Activated CD4-positive, alpha-beta T cell treated with anti-CD3 and anti-CD28 coated beads, Interleukin-2, amount 10 ng/mL, durations not matched to agents 24 days and 14 days (primary cell): Measurements from ENCODE around the gene ARHGAP6. TPM values are rescaled to one million over a fixed set of nuclear protein-coding genes. Genes with fewer than 3 reads are reported as not detected.

Source experiments
- DNase-seq: peaks from one replicate; pipeline ENCODE4 v3.0.0; 2022
- H3K27ac Mint-ChIP-seq: one replicate; pipeline ENCODE4 v1.8.0; 2022; ENCODE audit warnings: mild to moderate bottlenecking, mixed read lengths
- H3K27me3 Mint-ChIP-seq: one replicate; pipeline ENCODE4 v1.8.0; 2022; ENCODE audit warnings: mixed read lengths
- H3K36me3 Mint-ChIP-seq: one replicate; pipeline ENCODE4 v1.8.0; 2022; ENCODE audit warnings: low read depth, mild to moderate bottlenecking, mixed read lengths
- H3K4me1 Mint-ChIP-seq: one replicate; pipeline ENCODE4 v1.8.0; 2021; ENCODE audit warnings: mixed read lengths
- H3K4me3 Mint-ChIP-seq: one replicate; pipeline ENCODE4 v1.8.0; 2022; ENCODE audit warnings: mild to moderate bottlenecking, moderate library complexity, mixed read lengths
- H3K9me3 Mint-ChIP-seq: one replicate; pipeline ENCODE4 v1.8.0; 2021; ENCODE audit warnings: mixed read lengths
- intact Hi-C: fragments of 100-400 bp; cut with micrococcal nuclease; formaldehyde crosslinking; loops from one replicate; pipeline ENCODE4 v1.15.1; 2023
- total RNA-seq: library from RNA; stranded (reverse); gene quantifications from 2 replicates; pipeline ENCODE4 v1.2.3, GENCODE V29; 2022

Gene ARHGAP6
- total RNA-seq, 1 donor from 2014 or later = not detected

GRCh38 chrX:11465648-11466411 lies 199.9 kb downstream of the ARHGAP6 start:
- no peaks in the 10 kb centered on the region for H3K9me3 Mint-ChIP-seq
- no peaks in the 10 kb centered on the region for H3K4me1 Mint-ChIP-seq
- DNase-seq = no peak
- no peaks in the 10 kb centered on the region for H3K36me3 Mint-ChIP-seq
- no peak overlapping the region for H3K27ac Mint-ChIP-seq
- no peak overlapping the region for H3K4me3 Mint-ChIP-seq
- intact Hi-C loops = no loop called here
- no peaks in the 10 kb centered on the region for H3K27me3 Mint-ChIP-seq

DNA sequence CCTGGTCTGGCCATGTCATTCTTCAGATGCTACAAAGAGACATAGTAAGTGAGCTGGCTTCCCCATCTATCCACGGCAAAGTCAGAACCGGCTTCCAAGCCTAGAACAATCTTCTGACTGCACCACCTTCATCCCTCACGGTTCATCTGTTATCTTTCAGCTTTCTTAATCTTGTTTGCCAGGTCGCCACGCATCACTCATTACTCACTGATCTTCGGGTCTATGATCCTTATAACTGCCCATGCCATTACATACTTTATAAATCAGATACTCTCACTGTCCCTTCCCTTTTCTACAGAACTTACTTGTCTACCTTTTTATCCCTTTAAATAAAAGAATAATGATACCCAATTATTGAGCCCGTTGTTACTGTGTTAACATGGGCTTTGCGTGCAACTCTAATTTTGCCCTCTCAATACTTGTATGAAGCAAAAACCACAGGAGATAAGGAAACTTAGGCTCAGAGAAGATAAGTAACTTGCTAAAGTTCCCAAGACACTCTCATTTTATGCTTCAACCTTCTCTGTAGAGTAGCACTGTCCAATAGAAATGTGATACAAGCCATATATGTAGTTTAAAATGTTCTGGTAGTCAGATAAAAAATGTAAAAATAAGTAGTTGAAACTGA lies 200.8 kb downstream of the ARHGAP6 start:
- no peak for DNase-seq
- Mint-ChIP-seq H3K9me3 (no peaks in the 10 kb centered on the region), H3K36me3 (no peaks in the 10 kb centered on the region), H3K27me3 (no peaks in the 10 kb centered on the region), H3K27ac (no peak overlapping the region), H3K4me1 (no peaks in the 10 kb centered on the region), H3K4me3 (no peak overlapping the region)
- intact Hi-C loops = no loop called here

- Mint-ChIP-seq H3K27me3 (no peaks in the 10 kb centered on the region), H3K36me3 (no peaks in the 10 kb centered on the region), H3K27ac (no peak overlapping the region), H3K9me3 (no peaks in the 10 kb centered on the region), H3K4me3 (no peak overlapping the region), H3K4me1 (no peaks in the 10 kb centered on the region)
- intact Hi-C loops = no loop called here
- no peak for DNase-seq
These were observed 201.3 kb downstream of the ARHGAP6 start for GRCh38 chrX:11464380-11464779.

GRCh38 chrX:11462648-11463047 lies 203.1 kb downstream of the ARHGAP6 start:
- no peaks in the 10 kb centered on the region for H3K4me1 Mint-ChIP-seq
- no peak overlapping the region for H3K27ac Mint-ChIP-seq
- intact Hi-C loops = no loop called here
- no peak for DNase-seq
- H3K27me3 Mint-ChIP-seq = no peaks in the 10 kb centered on the region
- no peaks in the 10 kb centered on the region for H3K36me3 Mint-ChIP-seq
- H3K4me3 Mint-ChIP-seq = no peak overlapping the region
- H3K9me3 Mint-ChIP-seq = no peaks in the 10 kb centered on the region

DNA sequence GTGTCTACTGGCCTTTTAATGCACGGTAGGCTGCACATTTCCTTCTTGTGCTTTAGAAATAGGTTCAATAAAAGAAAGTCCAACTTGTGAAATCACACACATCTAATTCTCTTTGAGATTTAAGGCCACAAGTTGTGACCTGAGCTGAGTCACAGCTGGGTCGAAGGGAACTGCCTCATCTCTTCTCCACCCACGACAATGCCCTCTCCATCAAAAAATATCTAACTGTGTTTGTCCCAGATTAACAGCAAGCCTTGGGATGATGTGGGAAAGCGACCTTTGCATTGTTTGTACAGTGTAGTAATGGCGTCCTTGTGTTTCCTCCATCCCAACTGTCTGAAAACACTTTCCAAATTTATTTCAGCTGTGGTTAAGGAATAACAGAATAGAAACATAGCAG lies 203.6 kb downstream of the ARHGAP6 start:
- Mint-ChIP-seq H3K27ac (no peak overlapping the region), H3K27me3 (no peaks in the 10 kb centered on the region), H3K36me3 (no peaks in the 10 kb centered on the region), H3K4me3 (no peak overlapping the region), H3K9me3 (no peaks in the 10 kb centered on the region), H3K4me1 (no peaks in the 10 kb centered on the region)
- intact Hi-C loops = no loop called here
- DNase-seq = no peak

DNA sequence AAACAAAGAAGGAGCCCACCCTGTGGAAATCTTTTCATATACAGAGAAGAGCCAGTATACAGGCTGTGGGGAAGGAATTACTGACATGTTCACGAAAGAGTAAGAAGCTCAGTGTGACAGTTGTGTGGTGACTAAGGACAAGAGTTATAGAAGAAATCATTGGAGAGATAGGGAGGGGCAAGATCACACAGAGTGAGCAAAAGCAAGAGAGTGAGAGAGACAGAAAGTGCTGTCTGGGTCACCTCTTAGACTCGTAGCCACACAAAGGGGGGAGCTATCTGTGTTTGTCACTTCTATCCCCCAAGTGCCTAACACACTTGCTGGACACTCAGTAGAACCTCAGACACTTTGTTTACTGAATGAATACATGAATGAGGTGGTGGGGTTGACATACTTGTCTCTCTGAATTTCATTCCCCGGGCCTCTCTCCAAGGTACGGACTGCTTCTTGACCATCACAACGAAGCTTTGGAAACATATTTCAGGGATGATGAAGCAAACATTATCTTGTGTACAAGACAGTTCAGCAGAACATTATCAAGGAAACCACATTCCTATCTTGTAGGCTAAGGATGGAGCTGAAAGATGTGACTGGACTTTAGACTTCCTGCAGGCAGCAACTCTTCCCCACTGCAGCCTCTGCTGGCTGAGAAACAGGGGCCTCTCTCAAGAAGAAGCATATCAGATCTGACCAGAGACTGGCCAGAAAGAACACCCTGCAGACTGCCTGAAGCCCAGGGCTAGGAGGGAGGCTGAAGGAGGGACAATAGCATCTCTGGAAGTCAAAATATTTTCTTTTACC lies 204.3 kb downstream of the ARHGAP6 start:
- H3K4me1 Mint-ChIP-seq = no peaks in the 10 kb centered on the region
- no peaks in the 10 kb centered on the region for H3K9me3 Mint-ChIP-seq
- no peak overlapping the region for H3K27ac Mint-ChIP-seq
- no peaks in the 10 kb centered on the region for H3K27me3 Mint-ChIP-seq
- no peak for DNase-seq
- H3K4me3 Mint-ChIP-seq = no peak overlapping the region
- no peaks in the 10 kb centered on the region for H3K36me3 Mint-ChIP-seq
- intact Hi-C loops = no loop called here

DNA sequence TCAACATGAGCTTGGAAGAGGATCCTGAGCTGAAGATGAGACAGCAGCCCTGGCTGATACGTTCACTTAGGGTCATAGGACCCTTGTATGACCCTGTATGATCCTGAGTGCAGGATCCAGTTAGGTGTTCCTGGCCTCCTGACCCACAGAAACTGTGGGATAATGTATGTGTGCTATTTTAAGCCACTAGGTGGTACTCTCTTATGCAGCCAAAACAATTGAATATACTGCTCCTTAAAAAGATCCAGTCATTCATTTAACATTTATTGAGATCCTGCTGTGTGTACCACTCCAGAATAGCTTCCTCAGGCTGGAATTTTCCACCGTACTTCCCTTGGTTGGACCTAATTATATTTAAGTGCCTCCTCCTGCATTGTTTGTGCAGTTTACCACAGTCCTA lies 205.4 kb downstream of the ARHGAP6 start:
- Mint-ChIP-seq H3K27ac (no peak overlapping the region), H3K4me1 (no peaks in the 10 kb centered on the region), H3K4me3 (no peak overlapping the region), H3K27me3 (no peaks in the 10 kb centered on the region), H3K36me3 (no peaks in the 10 kb centered on the region), H3K9me3 (no peaks in the 10 kb centered on the region)
- no peak for DNase-seq
- intact Hi-C loops = no loop called here

GRCh38 chrX:11458170-11458569 lies 207.6 kb downstream of the ARHGAP6 start:
- Mint-ChIP-seq H3K27me3 (no peaks in the 10 kb centered on the region), H3K9me3 (no peaks in the 10 kb centered on the region), H3K36me3 (no peaks in the 10 kb centered on the region), H3K4me3 (no peak overlapping the region), H3K27ac (no peak overlapping the region), H3K4me1 (no peaks in the 10 kb centered on the region)
- intact Hi-C loops = no loop called here
- DNase-seq = no peak

DNA sequence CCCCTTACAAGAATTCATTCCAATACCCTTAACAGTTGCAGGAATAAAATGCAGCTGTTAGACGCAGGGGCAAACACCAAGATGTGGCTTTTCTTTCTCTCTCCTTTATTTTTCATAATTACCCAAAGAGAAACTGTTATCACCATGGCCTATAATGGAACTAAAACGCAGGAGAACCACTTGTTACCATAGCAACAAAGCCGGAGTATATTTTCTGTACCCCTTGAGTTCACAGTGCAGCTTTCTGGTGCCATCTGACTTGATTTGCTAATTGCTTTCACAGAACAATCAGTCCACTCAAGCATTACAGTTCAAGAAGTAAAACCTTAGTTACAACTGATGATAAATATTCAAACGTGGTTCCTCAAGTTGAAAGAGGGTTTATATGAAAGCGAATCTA lies 214.6 kb downstream of the ARHGAP6 start:
- Mint-ChIP-seq H3K36me3 (no peaks in the 10 kb centered on the region), H3K27me3 (no peaks in the 10 kb centered on the region), H3K4me3 (no peak overlapping the region), H3K4me1 (no peaks in the 10 kb centered on the region), H3K27ac (no peak overlapping the region), H3K9me3 (no peaks in the 10 kb centered on the region)
- no peak for DNase-seq
- intact Hi-C loops = no loop called here

GRCh38 chrX:11450354-11450753 lies 215.4 kb downstream of the ARHGAP6 start:
- H3K36me3 Mint-ChIP-seq = no peaks in the 10 kb centered on the region
- H3K27ac Mint-ChIP-seq = no peak overlapping the region
- no peaks in the 10 kb centered on the region for H3K9me3 Mint-ChIP-seq
- no peaks in the 10 kb centered on the region for H3K27me3 Mint-ChIP-seq
- no peaks in the 10 kb centered on the region for H3K4me1 Mint-ChIP-seq
- DNase-seq = no peak
- intact Hi-C loops = no loop called here
- H3K4me3 Mint-ChIP-seq = no peak overlapping the region

GRCh38 chrX:11449613-11450012 lies 216.1 kb downstream of the ARHGAP6 start:
- no peak for DNase-seq
- Mint-ChIP-seq H3K4me1 (no peaks in the 10 kb centered on the region), H3K27ac (no peak overlapping the region)

DNA sequence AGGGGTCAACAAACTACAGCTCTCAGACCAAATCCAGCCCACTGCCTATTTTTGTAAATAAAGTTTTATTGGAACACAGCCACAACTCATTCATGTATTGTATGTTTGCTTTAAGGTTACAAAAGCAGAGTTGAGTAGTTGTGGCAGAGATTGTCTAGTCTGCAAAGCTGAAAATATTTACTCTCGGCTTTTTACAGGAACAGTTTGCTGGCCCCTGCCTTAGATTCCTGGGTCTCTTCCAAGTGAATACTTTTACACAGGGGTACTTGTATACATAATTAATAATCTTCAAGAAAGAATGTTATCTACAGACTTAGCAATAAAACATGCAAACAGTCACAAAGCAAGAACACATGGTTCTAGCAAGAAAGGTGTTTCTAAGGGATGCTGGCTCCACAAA lies 218.3 kb downstream of the ARHGAP6 start:
- no peak for DNase-seq
- no peaks in the 10 kb centered on the region for H3K36me3 Mint-ChIP-seq
- no peak overlapping the region for H3K27ac Mint-ChIP-seq
- no peak overlapping the region for H3K4me3 Mint-ChIP-seq
- no peaks in the 10 kb centered on the region for H3K4me1 Mint-ChIP-seq
- H3K27me3 Mint-ChIP-seq = no peaks in the 10 kb centered on the region
- intact Hi-C loops = no loop called here
- H3K9me3 Mint-ChIP-seq = no peaks in the 10 kb centered on the region

More at GRCh38 chrX:11449613-11450012, 216.1 kb downstream of the ARHGAP6 start:
- intact Hi-C loops = no loop called here
- Mint-ChIP-seq H3K4me3 (no peak overlapping the region), H3K27me3 (no peaks in the 10 kb centered on the region), H3K36me3 (no peaks in the 10 kb centered on the region), H3K9me3 (no peaks in the 10 kb centered on the region)

DNA sequence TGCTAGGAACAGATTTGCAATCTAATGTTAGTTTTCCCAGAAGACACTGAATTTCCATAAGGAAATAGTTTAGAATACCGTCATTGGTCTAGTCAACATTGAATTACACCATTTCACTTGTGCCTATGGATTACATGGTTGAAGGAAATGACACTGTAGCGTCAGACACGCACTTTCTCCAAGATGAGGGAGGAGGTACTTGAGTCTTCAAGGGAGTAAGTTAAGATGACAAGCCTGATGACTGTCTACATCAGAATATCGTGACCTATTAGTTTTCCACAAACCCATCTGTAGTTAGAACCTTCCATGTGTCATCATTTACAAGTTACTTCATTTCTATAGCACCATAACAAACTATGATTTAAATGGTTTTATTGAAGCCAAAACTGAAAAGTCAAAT lies 218.8 kb downstream of the ARHGAP6 start:
- H3K27me3 Mint-ChIP-seq = no peaks in the 10 kb centered on the region
- no peaks in the 10 kb centered on the region for H3K36me3 Mint-ChIP-seq

DNA sequence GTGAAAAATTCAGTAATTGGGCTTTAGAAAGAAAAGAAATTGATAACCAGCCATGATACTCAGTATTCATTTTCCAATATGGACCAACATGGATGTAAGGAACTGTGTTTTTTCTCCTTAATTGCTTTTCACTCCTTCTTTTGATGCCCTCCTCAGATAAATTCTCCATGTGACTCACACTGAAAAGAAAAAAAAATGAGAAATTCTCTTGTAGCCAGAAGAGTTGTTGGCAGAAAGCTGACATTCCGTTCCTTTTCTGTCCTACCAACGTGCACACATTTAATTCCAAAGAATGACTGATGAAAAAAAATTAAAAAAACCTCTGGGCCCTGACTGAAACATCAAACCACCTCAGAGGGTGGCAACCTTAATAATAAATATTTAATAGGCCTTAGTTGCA lies 219.4 kb downstream of the ARHGAP6 start:
- Mint-ChIP-seq H3K27ac (no peak overlapping the region), H3K36me3 (no peaks in the 10 kb centered on the region), H3K9me3 (no peaks in the 10 kb centered on the region), H3K27me3 (no peaks in the 10 kb centered on the region), H3K4me1 (no peaks in the 10 kb centered on the region), H3K4me3 (no peak overlapping the region)
- no peak for DNase-seq
- intact Hi-C loops = no loop called here

More for the DNA sequence above, 218.8 kb downstream of the ARHGAP6 start:
- H3K27ac Mint-ChIP-seq = no peak overlapping the region
- no peak for DNase-seq
- intact Hi-C loops = no loop called here
- no peaks in the 10 kb centered on the region for H3K4me1 Mint-ChIP-seq
- H3K9me3 Mint-ChIP-seq = no peaks in the 10 kb centered on the region
- H3K4me3 Mint-ChIP-seq = no peak overlapping the region
